Activated T-helper 1 cell treated with anti-CD3 and anti-CD28 coated beads, Interleukin-2, amount 50 U/mL, for 16 hours (primary cell): Measurements from ENCODE around the gene RSPRY1.
"Not testable (repeated sequence)": the region's sequence is repeated elsewhere in the genome, so short reads cannot be mapped to it uniquely, and the experiment has no call there.

Experiments
- DNase-seq, 2 donors: peaks; one replicate each; pipeline ENCODE4 v3.0.0-alpha.2; 2020; ENCODE audit warnings: low read depth in 1 of 2, low spot score in 1 of 2

The RSPRY1 gene

DNA sequence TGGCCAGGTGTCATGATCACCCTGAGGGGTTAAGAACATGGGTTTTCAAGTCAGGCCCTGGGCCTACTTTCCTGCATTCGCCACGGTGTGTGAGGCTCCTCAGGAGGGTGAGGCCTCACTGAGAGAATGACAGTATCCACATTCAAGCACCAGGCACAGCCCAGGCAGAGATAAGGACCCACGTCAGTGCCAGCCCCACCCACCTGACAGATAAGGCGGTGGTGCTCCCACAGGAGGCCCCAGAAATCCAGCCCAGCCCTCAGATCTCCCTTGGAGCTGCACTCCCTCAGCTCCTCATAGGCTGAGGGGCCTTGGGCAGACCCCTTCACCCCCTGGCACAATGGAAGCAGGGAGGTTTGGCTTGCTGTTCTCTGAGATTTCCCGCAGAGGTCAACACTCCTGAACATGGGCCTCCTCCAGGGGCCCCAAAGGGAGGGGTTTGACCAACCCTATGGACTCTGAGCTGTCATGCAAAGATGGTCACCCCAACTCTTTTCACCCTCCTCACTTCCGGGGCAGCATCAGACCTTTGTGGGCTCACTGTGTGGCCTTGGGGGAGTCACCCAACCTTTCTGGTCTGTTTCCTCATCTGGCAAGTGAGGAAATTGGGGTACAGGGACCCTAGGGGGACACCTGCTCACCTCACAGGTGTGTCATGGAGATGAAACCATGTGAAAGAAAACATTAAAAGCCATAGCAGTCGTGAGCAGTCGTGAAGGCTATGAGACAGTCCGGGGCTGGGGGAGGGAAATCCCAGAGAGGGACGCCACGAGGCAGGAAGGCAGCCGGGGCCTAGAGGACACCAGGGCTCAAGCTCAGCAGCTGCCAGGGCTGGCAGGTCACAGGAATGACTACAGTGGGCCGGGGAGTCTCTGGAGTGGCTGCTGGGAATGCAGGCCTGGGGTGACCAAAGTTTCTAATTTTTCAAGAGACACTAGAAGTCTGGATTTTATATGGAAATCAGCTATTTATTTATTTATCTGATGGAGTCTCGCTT lies 83.0 kb downstream of the RSPRY1 start:
- no peak for DNase-seq

DNA sequence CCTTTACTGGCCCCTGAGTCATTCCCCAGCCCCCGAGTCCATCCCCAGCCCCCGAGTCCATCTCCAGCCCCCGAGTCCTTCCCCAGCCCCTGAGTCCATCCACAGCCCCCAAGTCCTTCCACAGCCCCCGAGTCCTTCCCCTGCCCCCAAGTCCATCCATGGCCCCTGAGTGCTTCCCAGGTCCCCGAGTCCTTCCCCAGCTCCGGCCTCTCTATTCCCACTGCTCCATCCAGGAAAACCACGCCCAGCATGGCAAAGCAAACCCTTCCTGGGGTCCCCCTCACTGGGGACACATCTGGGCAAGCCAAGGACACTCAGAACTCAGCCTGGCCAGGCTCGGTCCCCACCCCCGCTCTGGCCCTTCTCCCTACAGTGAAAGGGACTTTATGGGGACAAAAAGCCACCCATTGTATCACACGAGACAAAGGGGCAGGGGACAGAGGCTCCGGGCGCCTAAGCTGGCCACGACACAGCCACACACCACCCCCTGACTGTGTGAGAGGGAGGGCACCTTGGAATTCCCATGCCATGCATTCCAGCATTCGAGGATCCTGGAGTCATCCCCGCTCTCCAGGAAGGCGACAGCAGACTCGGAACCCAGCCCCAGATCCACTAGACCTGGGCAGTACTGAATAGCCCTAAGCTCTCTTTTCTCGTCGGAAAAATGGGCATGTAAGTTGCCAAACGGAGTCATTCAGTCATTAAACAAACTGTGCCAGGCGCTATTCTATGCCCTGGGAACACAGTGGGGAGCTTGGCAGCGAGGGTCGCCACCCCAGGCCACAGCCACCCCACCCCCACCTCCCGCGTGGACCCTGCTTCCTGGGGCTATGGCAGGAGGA lies 84.3 kb downstream of the RSPRY1 start:
- no peak for DNase-seq

DNA sequence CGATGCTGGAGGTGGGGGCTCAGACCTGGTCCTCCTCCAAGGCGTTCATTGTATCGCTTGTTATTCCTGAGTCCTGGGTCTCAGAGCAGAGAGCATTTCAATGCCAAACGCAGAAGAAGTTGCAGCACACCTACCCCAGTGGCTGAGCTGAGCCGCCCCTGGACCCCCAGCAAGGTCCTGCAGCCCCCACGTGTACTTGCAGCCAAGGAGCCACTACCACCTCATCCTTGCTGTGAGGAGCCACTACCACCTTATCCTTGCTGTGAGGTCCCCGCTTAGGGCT lies 84.9 kb downstream of the RSPRY1 start:
- DNase-seq = no peak

DNA sequence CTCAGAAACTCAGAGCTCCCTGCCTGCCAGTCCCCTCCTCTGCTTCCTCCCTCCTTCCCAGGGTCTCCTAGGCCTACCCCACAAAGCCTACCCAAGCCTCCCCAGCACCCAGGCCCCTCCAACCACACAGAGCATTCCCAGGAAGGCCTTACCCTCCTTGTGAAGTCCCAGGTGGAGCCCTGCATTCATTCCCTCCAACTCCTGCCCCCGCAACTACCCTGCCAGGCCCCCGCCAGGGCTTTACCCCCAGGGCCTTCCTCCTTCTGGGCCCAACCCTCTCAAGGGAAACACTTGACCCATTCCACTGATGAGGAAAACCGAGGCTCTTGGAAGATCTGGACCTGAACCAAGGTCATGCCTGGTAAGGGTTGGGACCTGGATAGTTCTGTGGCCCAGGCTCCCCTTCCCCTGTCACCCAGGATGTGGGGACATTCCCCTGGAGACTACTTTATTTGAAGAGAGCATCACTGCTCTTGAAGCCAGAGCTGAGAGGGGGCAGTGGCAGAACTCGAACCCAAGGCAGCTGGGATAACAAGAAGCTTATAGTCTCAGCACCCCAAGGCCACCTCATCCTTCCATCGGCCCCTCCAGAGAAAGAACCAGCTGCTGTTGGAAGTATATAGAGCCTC lies 85.9 kb downstream of the RSPRY1 start:
- DNase-seq = no peak

DNA sequence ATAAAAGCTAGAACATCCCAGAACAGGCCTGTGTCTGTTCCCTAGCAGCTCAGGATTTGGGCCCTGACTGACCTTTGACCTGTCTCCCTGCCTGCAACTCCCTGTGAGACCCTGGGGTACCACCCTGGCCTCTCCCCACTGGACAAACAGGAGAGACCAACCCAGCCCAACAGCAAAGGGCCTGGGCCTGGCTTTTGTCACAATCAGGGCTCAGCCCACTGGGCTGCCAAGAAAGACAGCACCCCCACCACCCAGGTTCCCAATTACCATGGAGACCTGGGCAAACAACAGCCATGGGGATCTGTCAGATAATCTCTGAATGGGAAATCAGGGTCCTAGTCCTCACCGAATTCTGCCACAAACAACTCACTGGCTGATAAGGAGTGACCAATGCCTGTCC lies 87.2 kb downstream of the RSPRY1 start:
- DNase-seq = no peak

DNA sequence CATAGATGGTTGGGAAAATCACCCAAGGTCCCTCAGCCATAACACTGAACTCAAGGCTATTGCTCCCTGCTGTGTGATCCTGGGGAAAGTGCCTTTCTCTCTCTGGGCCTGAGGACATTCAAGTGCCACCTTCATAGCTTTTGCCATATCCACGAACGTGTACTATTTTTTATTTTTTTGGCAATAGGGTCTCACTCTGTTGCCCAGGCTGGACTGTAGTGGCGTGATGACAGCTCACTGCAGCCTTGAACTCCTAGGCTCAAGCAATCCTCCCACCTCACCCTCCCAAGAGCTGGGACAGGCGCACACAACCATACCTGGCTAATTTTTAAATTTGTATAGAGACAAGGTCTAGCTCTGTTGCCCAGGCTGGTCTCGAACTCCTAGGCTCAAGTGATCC lies 87.7 kb downstream of the RSPRY1 start:
- no peak for DNase-seq

DNA sequence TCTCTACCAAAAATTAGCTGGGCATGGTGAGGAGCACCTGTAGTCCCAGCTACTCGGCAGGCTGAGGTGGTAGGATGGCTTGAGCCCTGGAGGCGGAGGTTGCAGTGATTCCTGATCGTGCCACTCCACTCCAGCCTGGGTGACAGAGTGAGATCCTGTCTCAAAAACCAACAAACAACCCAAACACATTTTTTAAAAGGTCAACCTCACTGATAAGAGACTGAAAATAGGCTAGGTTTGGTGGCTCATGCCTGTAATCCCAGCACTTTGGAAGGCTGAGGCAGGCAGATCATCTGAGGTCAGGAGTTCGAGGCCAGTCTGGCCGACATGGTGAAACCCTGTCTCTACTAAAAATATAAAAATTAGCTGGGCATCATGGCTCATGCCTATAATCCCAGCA lies 89.8 kb downstream of the RSPRY1 start:
- not testable (repeated sequence) for DNase-seq

DNA sequence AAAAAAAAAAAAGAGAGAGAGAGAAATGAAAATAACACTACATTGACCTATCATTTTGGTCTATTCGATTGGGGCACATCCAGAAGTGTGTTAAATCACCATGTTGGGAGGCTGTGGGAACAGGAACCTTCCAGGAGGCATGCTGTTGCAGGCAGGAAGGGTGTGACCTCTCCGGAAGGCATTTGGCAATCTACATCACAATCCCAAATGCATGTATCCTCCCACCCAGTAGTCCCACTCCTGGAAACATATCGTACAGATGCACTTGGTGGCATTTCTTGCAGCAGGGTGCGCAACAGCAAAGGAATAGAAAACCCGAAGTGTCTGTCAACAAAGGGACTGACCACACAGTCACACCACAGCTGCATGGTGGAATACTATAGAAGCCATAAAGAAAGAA lies 90.5 kb downstream of the RSPRY1 start:
- DNase-seq = no peak

DNA sequence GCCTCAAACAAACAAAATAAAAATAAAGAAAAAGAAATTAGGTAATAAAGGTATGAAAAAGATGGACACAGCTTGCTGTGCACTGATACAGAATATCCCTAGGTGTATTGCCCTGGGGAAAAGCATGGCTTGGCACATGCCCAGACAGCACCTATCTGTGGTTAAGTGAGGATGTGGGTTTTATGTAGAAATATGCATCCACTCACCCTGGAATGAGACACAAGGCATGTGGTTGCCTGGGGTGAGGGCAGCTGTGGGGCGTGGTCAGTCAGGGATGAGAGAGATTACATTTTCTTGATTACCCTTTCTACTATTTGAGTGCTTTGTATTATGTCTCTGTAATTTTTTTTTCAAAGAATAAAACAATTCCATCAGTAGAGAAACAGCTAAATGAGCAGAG lies 91.5 kb downstream of the RSPRY1 start:
- peak; percentile 13 to 39 for DNase-seq

DNA sequence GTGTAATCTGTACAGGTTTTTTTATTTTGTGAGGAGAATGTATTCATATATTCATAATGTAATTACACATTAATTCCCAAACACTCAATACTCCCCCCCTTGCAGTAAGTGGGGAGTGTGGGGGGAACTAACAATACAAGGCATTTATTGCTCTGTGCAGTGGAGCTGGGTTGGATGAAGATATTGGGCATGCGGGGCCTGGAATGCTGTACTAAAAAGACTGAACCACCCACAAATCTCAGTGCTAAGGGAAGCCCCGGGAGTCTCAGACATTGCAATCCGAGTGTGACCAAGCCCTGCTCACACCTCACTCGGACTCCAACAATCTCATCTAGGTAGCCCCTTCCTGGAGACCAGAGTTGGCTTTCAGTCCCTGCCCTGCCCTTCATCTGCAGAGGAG lies 92.4 kb downstream of the RSPRY1 start:
- DNase-seq = no peak

DNA sequence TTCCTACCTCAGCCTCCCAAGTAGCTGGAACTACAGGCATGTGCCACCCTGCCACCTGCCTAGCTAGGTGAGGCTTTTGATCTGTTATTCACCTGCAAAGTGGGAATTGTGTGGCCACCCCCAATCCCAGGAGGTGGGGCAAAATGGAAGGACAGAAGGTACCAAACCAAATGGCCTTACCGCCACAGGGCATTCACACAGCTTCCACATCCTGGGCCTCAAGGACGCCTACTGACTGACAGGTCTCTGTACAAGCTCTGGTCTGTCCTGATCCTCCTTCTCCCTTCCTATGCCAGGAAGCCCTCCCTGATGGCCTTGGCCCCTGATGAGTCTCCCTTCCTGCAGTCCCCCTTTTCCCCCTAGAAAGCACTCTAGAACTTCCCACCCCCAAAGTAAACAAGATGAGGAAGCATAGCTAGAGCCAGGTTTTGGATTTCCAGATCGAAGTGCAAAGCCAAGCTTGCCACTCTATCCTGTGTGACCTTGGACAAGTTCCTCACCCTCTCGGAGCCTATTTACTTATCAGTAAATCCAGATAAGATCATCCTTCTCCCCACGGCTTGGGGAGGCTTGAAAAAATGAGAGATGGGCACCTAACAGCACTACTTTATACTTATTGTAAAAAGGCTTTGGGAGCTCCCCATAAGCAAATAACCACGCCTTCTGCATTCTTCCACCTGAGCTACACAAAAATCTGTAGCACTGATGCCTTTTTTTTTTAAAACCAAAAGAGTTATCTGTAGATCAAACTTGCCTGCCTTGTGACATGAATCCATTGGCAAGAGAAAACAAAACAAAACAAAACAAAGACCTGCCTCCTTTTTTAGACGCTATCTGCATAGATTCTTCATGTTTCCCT lies 93.9 kb downstream of the RSPRY1 start:
- DNase-seq = no peak

DNA sequence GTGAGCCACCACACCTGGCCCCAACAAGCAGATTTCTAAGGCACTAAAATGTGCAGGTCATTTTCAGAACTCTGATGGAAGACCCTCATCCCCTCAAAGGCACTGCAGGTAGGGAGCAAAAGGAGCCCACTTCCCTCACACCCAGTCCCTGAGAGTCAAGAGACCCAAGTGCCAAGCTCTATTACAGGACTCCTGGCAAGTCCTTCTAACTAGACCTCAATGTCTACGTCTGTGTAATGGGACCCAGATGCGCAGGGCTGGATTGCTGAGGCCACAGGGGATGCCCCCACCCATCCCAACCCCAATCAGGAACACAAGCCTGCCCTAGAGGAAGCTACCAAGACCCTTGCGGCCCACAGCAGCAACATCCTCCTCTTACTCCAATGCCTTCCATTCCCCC lies 95.7 kb downstream of the RSPRY1 start:
- no peak for DNase-seq

DNA sequence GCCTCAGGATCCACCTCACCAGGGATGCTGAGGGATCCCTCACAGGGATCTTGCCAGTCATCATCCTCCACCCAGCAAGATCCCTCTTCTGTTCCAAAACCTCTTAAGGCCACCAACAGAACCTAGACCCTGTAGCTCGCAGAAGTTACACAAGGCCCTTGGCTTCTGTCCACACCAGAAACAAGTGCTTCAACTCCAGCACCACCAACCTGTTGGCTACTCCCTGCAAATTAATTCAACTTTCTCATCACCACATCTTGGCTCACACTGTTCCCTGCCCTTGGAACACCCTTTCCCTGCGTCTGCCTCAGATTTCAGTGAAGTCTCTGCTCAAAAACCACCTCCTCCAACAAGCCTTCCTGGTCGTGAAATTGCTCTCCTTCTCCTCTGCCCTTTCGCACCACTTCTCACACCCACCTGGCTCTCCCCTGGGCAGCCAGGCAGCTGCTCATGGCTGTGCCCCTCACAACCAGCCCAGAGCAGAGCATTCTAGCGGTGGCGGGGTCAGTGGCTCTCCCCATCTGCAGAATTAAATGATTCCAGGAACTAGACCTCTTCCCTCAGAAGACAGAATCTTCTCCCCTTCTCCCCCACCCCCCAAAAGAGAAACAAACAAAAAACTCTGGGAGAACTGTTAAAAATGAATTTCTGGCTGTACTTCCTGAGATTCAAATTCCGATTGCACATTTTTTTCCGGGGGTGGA lies 96.5 kb downstream of the RSPRY1 start:
- DNase-seq = no peak

DNA sequence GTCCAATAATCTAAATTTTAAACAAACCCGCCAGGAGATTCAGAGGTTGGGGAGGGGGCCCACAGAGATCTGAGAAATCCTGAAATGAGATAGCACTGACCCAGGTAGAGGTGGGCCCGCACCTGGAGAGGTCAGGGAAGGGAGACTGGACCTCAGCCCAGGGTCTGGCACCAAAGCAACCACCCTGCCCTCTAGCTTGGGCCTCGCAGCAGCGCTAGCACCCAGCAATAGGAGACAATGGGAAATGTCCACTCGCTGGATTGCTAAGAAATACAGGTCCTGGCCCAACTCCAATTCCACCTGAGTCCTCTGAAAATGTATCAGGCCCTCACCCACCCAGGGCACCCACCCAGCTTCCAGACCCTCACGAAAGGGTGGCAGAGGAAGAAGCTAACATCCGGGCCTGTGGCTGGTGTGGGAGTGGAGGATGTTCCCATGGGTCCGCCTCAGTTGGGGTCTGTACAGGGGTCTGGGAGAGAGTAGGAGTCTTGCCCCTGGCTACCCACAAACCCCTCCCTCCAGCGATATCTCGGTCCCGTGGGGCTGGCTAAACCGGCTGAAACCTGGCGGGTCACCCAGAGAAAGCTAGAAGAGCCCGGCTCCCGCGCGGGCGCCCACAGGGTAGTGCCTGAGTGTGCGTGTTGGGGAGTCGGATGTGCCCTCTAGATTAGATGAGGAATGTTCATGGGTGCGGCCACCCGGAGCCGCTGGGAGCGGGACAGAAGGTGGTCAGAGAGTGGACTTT lies 97.3 kb downstream of the RSPRY1 start:
- no peak for DNase-seq

DNA sequence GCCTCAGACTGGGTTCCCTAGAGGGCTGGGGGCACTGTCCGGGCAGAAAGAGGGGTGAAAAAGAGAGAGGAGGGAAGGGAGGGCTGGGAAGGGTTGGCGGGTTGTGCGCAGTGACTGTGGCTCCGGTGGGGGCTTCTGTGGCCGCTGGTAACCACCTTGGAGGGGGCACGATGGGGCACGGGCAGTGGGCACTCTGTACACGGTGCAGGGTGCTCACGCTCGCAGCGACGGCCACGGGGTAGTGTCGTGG lies 97.8 kb downstream of the RSPRY1 start:
- no peak for DNase-seq

DNA sequence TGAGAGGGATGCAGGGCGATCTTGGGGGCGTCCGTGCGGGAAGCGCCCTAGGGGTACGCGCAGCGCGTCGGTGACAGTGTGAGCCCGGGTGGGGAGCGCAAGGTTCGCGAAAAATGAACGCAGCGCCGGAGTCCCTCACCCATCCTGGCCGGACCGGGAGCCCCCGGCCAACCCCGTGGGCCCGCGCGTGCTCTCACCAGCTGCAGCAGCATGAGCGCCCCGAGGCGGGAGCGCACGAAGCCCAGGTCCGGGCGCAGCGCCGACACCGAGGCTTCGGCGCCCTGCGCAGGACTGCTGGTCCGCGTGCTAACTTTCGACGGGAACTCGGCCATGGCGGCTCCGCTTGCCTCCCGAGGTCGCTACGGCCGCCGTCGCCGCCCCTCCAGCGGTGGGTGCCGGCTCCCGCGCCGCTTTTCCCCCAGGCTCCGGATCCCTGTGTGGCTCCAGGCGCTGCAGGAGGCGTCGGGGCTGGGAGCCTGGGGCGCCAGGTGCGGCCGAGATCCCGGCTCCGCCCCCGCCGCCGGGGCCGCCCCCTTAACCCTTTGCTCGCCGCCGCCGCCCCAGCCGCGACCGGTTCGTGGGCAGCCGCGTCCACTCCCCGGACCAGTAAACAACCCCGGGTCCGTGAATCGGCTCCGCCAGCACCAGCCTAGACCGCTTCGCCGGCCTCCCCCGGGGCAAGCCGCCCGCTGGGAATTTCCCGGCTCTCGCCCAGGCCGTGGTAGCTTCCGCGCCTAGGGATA lies 98.3 kb downstream of the RSPRY1 start, which contains the start of gene PLLP:
PLLP (minus strand) TSS at position 464 of the 743 bp plus-strand sequence; CDS start at position 332, 132 bp downstream.
- peak in 1 of 2 donors; percentile 21 for DNase-seq

DNA sequence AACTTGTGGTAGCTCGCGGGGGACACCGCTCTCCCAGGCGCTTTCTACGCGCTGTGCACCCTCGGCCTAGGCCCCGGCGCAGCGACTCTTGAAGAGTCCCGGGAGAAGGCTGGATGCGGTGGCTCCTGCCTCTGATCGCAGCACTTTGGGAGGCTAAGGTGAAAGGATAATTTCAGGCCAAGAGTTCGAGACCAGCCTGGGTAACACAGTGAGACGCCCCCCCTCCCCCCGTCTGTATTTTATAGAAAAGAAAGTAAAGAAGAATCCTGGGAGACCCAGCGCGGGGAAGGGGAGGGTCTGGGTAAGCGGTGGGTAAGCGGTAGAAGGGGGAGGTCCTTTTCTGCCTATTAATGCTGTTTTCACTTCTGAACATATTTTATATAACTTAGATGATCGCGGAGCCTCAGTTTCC lies 98.8 kb downstream of the RSPRY1 start:
- no peak for DNase-seq

DNA sequence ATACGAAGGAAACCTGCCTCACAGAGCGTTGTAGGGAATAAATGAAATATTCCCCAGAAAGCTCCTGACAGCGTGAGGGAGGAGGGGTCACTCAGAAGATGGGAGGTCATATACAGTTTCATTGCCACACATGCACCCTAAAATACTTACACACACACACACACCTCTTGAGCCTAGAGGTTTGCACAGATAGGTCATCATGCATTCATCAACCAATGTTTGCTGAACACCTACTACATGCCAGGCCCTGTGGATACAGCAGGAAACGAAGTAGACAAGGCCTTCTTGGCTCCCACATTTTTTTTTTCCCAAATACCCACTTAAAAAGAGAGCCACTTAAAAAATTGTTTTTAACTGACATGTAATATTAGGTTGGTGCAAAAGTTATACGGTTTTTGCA lies 99.2 kb downstream of the RSPRY1 start:
- no peak for DNase-seq
